HG03039 (cell line): Measurements from ENCODE around the gene ZNF532.

ENCODE experiments used
- ATAC-seq: cut with Tn5 transposase; IDR thresholded peaks from one replicate; pipeline ENCODE4 v1.9.1; 2021; ENCODE audit warnings: mild to moderate bottlenecking, moderate library complexity; ENCODE audit not compliant: unreplicated experiment

ZNF532 gene

GRCh38 chr18:58868440-58868839 is 3.8 kb downstream of the ZNF532 start:
- no peak for ATAC-seq

DNA sequence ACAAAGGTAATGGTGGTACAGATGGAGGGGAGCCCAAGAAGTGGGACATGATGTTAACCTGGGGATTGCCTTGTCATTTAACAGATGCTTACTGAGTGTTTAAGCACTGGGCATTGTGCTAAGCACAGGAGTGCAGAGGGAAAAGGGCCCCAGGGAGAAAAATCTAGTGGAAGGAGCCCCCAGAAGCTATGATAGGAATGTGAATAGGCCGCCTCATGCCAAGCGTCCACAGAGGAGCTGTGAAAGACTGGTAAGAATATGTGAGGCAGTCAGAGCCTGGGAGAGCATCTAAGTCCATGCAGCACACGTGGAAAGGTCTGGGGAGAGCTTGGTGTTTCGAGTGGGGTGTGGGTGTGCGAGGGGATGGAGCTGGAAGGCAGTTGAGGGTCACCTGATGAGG is 5.5 kb downstream of the ZNF532 start:
- no peak for ATAC-seq

GRCh38 chr18:58870621-58871020 is 5.9 kb downstream of the ZNF532 start:
- ATAC-seq, result no peak

GRCh38 chr18:58871514-58872420 is 7.1 kb downstream of the ZNF532 start:
- no peak for ATAC-seq

- ATAC-seq, result no peak
Measured at GRCh38 chr18:58878640-58879039, 14.0 kb downstream of the ZNF532 start.

DNA sequence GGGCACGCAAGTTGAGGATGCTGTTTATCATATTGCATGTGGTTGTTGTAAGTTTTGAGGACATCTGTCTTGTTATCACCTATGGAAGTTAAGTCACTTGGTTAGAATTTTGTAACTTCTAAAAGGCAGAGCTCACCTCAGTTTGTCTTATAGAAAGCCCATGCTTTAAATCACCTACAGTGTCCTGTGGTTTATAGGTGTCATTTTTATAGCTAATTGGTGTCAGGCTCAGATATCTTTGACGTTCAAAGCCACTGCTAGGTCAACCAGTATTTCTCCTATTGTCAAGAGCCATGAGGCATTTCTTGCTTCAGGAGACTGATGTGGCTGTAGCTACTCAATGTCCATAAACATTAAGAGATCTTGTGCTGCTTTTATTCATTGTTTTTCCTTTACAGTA is 16.8 kb downstream of the ZNF532 start:
- no peak for ATAC-seq

- no peak for ATAC-seq
Measured at GRCh38 chr18:58882044-58882443, 17.4 kb downstream of the ZNF532 start.

- ATAC-seq, result no peak
Measured at GRCh38 chr18:58882686-58883085, 18.0 kb downstream of the ZNF532 start.

DNA sequence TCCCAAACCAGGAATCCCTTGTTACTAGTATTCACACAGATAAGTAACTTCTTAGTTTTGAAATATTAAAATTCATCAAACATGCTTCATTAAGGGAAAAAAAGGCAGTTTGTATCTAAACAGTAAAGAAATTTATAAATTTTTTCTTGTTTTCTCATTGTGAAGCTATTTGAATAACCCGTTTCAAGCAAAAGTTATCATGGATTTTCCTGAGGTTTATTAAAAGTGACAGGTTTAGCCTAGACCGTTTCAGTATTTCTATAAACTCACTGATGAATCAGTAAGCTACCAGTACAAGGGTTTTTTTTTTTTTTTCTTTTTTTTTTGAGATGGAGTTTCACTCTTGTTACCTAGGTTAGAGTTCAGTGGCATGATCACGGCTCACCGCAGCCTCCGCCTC is 20.0 kb downstream of the ZNF532 start:
- no peak for ATAC-seq

GRCh38 chr18:58886431-58886830 is 21.8 kb downstream of the ZNF532 start:
- no peak for ATAC-seq

- peak; percentile 25 for ATAC-seq
Measured at GRCh38 chr18:58886864-58887612, 22.4 kb downstream of the ZNF532 start.

DNA sequence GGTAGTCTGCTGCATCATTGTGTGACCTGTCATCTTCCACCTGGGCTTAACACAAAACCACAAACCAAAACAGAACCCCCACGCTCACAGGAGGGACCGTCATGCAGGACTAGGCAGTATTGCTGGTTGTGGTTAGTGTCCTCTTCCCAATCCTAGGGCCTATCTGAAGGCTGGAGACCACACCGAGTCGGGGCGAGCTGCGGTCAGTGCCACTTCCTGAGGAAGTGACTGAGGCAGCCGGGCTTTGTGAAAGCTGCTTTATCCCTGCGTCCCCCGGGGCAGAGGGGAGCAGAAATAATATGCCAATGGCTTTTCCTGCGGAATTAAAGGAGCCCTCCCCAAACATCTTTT is 22.9 kb downstream of the ZNF532 start:
- peak; percentile 51 for ATAC-seq

DNA sequence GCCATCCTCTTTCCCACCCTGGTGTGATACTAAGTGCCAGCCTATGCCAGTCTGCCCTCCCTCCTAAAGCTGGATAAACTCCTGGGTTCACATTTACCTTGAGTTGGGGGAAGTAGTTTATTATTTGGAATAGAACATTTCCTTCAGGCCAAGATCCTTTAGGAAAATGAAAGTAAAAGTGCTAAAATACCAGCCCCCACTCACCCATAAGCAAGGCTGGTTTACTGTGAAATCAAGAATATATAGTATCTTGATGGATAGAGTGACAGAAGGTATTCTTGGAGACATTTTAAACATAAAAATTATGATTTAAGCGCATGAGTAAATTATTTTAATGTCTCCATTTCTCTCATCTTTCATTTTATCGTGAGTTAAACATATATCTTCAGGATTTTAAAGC is 27.1 kb downstream of the ZNF532 start:
- ATAC-seq, result no peak

GRCh38 chr18:58892488-58892887 is 27.8 kb downstream of the ZNF532 start:
- ATAC-seq, result no peak

DNA sequence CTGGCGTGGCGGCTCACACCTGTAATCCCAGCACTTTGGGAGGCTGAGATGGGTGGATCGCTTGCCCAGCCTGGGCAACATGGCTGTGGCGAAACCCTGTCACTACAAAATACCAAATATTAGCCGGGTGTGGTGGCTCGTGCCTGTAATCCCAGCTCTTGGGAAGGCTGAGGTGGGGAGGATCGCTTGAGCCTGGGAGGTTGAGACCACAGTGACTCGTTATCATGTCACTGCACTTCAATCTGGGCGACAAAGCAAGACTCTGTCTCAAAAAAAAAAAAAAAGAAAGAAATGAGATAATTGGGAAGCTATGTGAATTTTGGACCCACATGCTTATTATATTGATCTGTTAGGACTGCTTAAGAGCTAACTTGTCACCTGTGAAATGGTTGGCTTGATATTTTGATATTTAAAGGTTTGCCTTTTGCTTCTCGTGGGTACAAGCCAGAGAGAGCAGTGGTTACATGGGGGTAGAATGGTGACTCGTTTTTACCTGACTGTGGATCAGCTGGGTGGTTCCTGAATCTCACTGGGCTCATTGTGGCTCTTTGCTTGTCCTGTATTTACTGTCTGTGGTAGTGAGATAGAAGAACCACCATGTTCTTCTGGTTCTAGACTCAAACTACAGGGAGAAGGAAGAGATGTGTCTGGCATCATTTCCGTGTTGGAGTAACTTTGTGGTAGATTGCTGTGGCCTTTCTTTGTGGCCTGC is 28.9 kb downstream of the ZNF532 start:
- ATAC-seq, result no peak

GRCh38 chr18:58894930-58895329 is 30.3 kb downstream of the ZNF532 start:
- no peak for ATAC-seq

DNA sequence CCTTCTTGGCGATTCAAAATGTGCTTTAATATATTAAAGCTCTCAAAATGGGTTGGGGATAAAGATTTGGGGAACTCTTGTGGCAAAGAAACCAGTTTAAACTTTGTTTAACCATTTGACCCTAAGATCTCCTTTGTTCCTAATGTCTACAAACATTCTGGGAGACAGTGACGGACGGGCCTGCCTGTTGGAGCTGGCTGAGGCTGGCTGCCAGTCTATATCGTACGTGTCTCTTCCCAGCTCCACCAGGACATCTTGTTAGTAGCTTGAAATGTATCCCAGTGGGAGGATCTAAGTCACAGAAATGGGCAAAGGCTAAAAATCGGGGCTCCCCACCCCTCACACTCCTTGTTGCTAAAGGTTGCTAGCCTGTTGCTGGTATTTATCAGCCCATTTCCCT is 30.7 kb downstream of the ZNF532 start:
- ATAC-seq, result no peak

DNA sequence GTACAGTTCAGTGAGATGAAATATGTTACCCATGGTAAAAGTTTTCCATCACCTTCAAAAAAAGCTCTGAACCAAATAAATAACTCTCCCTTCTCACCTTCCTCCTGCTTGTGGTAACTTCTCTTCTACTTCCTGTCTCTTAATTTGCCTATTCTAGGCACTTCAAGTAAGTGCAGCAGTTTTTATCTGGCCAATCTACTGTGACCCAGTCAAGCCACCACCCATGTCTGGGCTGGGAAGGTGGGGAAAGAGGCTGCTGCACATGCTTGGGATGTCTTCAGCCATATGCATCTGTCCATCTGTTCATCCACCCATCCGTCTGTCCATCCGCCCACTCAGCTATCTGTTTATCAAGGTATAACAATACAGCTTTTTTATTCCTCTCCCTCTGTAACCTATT is 31.6 kb downstream of the ZNF532 start:
- ATAC-seq, result no peak

- ATAC-seq, result no peak
Measured at GRCh38 chr18:58896734-58897508, 32.2 kb downstream of the ZNF532 start.

GRCh38 chr18:58898010-58898799 is 33.5 kb downstream of the ZNF532 start:
- ATAC-seq, result no peak
